A673 (cell line): ENCODE measurements around the gene ZNRF3. TPM values are rescaled to one million over a fixed set of nuclear protein-coding genes. Genes with fewer than 3 reads are reported as not detected.

Experiments used
- BruUV-seq: library from RNA; stranded (reverse); fragments of 400-500 nt; replicated peaks from 2 replicates; lab custom pipeline; 2021; lab: Mats Ljungman, UMichigan
- CTCF ChIA-PET: fragments of 300-600 bp; sonication (Branson Sonifier 250); formaldehyde crosslinking; loops from one replicate; lab custom pipeline; 2022; ENCODE audit warnings: antibody characterized with exemption; lab: Charles Lee
- POLR2A ChIA-PET: fragments of 300-600 bp; sonication (Branson Sonifier 250); formaldehyde crosslinking; loops from one replicate; lab custom pipeline; 2022; ENCODE audit warnings: antibody characterized with exemption; ENCODE audit not compliant: low non-redundant PET; lab: Charles Lee
- DNase-seq: peaks from one replicate; pipeline ENCODE4 v3.0.0-alpha.2; 2015; ENCODE audit warnings: low spot score
- H3K27ac ChIP-seq: fragments of 200-600 bp; sonication (generic); 2 replicates; pipeline ENCODE4 v1.5.1; 2016; ENCODE audit warnings: mixed run types, low read depth, mild to moderate bottlenecking, mixed read lengths, antibody characterized with exemption, low read length; ENCODE audit not compliant: poor library complexity, severe bottlenecking
- H3K27me3 ChIP-seq: fragments of 200-600 bp; sonication (generic); replicated peaks from 2 replicates; pipeline ENCODE4 v1.6.1; 2017; ENCODE audit warnings: mixed run types, low read depth, mild to moderate bottlenecking, mixed read lengths, antibody characterized with exemption, low read length; ENCODE audit not compliant: insufficient read depth, poor library complexity
- H3K36me3 ChIP-seq: fragments of 200-600 bp; sonication (generic); 2 replicates; pipeline ENCODE4 v1.6.1; 2016; ENCODE audit warnings: mixed run types, mild to moderate bottlenecking, mixed read lengths, antibody characterized with exemption, low read length; ENCODE audit not compliant: insufficient read depth, poor library complexity, severe bottlenecking
- H3K4me1 ChIP-seq: fragments of 200-600 bp; sonication (generic); 2 replicates; pipeline ENCODE4 v1.6.1; 2017; ENCODE audit warnings: mixed run types, mild to moderate bottlenecking, mixed read lengths, antibody characterized with exemption, low read length; ENCODE audit not compliant: insufficient read depth, poor library complexity, severe bottlenecking
- H3K4me3 ChIP-seq: fragments of 200-600 bp; sonication (generic); 2 replicates; pipeline ENCODE4 v1.5.1; 2016; ENCODE audit warnings: low read depth, mixed run types, mild to moderate bottlenecking, mixed read lengths, low read length; ENCODE audit not compliant: poor library complexity, severe bottlenecking
- H3K9me3 ChIP-seq: fragments of 200-600 bp; sonication (generic); 2 replicates; pipeline ENCODE4 v1.6.1; 2016; ENCODE audit warnings: mixed run types, low read depth, mild to moderate bottlenecking, mixed read lengths, antibody characterized with exemption, low read length; ENCODE audit not compliant: poor library complexity, severe bottlenecking
- CTCF ChIP-seq: fragments of 300-800, 200-600 bp; sonication (generic); conservative IDR thresholded peaks from 2 replicates; pipeline ENCODE4 v1.5.1; 2017; ENCODE audit warnings: low read depth, mild to moderate bottlenecking, antibody characterized with exemption, low read length, moderate library complexity, mixed read lengths
- EZH2 ChIP-seq: fragments of 200-600 bp; sonication (generic); IDR thresholded peaks from 2 replicates; pipeline ENCODE4 v1.6.1; 2017; ENCODE audit warnings: borderline replicate concordance, low read depth, mild to moderate bottlenecking, mixed read lengths, antibody characterized with exemption, low read length; ENCODE audit not compliant: poor library complexity, severe bottlenecking
- intact Hi-C: fragments of 100-400 bp; cut with micrococcal nuclease; formaldehyde crosslinking; loops from one replicate; pipeline ENCODE4 v1.10.0; 2022; ENCODE audit not compliant: unreplicated experiment
- total RNA-seq: library from RNA; stranded (reverse); gene quantifications from 2 replicates; pipeline ENCODE4 v1.2.3, GENCODE V29; 2021

Gene ZNRF3
- total RNA-seq, 1 experiment from 2014 or later, result 11.9 TPM

- ChIA-PET POLR2A (no interaction called here), CTCF (interaction anchor here (0.6 kb wide), 1 partner anchor 41 kb away, joined by 3 read pairs; no protein-coding TSS in a partner anchor)
- BruUV-seq, result no TSS peak
- TF ChIP-seq EZH2 (no peak), CTCF (no peak)
- no peak overlapping the region for H3K27ac ChIP-seq
- intact Hi-C loops, result no loop called here
- H3K9me3 ChIP-seq, result no peaks in the 10 kb centered on the region
- no peak overlapping the region for H3K4me3 ChIP-seq
- H3K27me3 ChIP-seq, result no peaks in the 10 kb centered on the region
- H3K36me3 ChIP-seq, result no peaks in the 10 kb centered on the region
- no peak for DNase-seq
- H3K4me1 ChIP-seq, result peaks cover 8% of the 10 kb centered on the region
Observed at GRCh38 chr22:28983788-28984441, 100.5 kb downstream of the ZNRF3 start.

DNA sequence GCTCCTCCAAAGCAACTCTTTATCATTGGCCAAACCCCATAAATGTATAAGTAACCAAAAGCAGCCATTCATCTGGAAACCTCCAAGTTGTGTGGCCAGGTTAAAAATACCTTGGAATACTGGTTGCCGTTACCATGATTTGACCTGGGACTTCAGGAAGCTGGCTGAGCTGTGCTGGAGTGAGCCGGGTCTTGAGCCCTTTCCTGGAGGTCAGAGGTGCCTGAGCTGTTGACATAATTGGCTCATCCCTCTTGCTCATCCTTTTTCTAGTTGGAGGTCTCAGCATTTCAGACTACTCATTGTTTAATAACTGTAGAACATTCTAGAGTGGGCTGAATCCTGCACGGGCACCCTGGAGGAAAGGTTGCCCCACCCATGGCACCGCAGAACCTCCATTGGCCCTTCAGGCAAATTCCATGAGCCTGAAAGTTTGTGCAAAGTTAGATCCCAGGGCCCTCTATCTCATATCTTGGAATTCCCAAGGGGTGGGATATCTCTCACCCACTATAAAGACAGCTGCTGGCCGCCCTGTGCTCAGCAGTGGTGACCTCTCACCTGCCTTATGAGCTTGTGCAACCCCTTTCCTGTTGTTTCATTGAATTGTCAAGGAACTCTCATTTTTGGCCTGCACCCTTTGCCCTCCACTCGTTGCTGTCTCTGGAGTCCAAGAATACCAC lies 101.2 kb downstream of the ZNRF3 start:
- BruUV-seq, result no TSS peak
- POLR2A ChIA-PET, result no interaction called here
- CTCF ChIA-PET, result no interaction called here
- TF ChIP-seq EZH2, result no peak
- TF ChIP-seq CTCF, result no peak
- Histone ChIP-seq H3K4me3 (no peak overlapping the region), H3K9me3 (no peaks in the 10 kb centered on the region), H3K4me1 (peaks cover 8% of the 10 kb centered on the region), H3K36me3 (no peaks in the 10 kb centered on the region), H3K27ac (no peak overlapping the region), H3K27me3 (no peaks in the 10 kb centered on the region)
- DNase-seq, result no peak
- intact Hi-C loops, result no loop called here

DNA sequence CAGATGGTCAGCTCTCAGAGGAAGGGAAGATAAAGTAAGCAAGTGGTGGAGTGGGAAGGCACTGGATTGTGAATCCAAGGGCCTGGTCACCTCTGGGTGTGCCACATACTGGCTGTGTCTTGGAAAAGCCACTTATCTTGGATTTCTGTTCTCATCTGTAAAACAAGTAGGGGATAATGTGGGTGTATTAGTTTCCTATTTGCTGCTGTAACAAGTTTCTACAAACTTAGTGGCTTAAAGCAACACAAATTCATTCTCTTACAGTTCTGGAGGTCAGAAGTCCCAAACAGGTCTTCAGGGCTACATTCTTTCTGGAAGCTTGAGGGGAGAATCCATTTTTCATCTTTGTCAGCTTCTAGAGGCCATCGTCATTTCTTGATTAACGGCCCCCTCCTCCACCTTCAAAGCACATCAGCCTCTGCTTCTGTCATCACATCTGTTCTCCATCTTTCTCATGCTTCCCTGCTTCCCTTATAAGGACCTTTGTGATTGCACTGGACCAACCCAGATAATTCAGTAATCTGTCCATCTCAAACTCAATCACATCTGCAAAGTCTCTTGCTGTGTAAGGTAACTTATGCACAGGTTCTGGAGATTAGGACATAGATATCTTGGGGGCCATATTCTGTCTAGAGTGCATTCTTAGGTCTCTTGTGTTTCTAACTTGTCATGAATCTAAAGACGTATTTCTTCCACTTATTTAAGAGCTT lies 102.4 kb downstream of the ZNRF3 start:
- Histone ChIP-seq H3K36me3 (no peaks in the 10 kb centered on the region), H3K4me3 (no peak overlapping the region), H3K4me1 (peaks cover 8% of the 10 kb centered on the region), H3K27me3 (no peaks in the 10 kb centered on the region), H3K27ac (no peak overlapping the region), H3K9me3 (no peaks in the 10 kb centered on the region)
- BruUV-seq, result no TSS peak
- TF ChIP-seq EZH2, result no peak
- DNase-seq, result no peak
- intact Hi-C loops, result no loop called here
- ChIA-PET CTCF (no interaction called here), POLR2A (no interaction called here)
